CD1c-positive myeloid dendritic cell (primary cell): ENCODE results near the gene NOP16.

Source experiments
- DNase-seq: peaks from one replicate; pipeline ENCODE4 v3.0.0-alpha.2; 2016; ENCODE audit errors: extremely low spot score

NOP16 gene

GRCh38 chr5:176388444-176389134 is at the start of gene NOP16, which contains the start of gene HIGD2A:
NOP16 (minus strand) TSS chr5:176388598; CDS start chr5:176388539, 59 bp downstream.
HIGD2A (plus strand) TSS chr5:176388751; CDS start chr5:176388820, 69 bp downstream.
- peak; percentile 100 for DNase-seq

- DNase-seq, result no peak
These were observed 48.3 kb upstream of the NOP16 start for GRCh38 chr5:176436656-176437055.

- no peak for DNase-seq
These were observed 44.3 kb upstream of the NOP16 start for GRCh38 chr5:176432707-176433106.

- DNase-seq, result no peak
These were observed 41.6 kb upstream of the NOP16 start for GRCh38 chr5:176429972-176430371.

GRCh38 chr5:176427971-176428370 is 39.6 kb upstream of the NOP16 start:
- DNase-seq, result no peak

- no peak for DNase-seq
These were observed 38.5 kb upstream of the NOP16 start for GRCh38 chr5:176426876-176427275.

GRCh38 chr5:176425791-176426190 is 37.4 kb upstream of the NOP16 start:
- DNase-seq, result no peak

GRCh38 chr5:176425138-176425537 is 36.7 kb upstream of the NOP16 start:
- no peak for DNase-seq

GRCh38 chr5:176424181-176424580 is 35.8 kb upstream of the NOP16 start:
- DNase-seq, result no peak

GRCh38 chr5:176420972-176421544 is 32.7 kb upstream of the NOP16 start:
- DNase-seq, result no peak

- DNase-seq, result no peak
These were observed 31.7 kb upstream of the NOP16 start for GRCh38 chr5:176420086-176420485.

GRCh38 chr5:176418251-176418650 is 29.9 kb upstream of the NOP16 start:
- no peak for DNase-seq

- DNase-seq, result no peak
These were observed 28.6 kb upstream of the NOP16 start for GRCh38 chr5:176416965-176417364.

GRCh38 chr5:176415952-176416924 is 27.8 kb upstream of the NOP16 start, which contains the start of gene CLTB:
CLTB (minus strand) TSS chr5:176416539; CDS start chr5:176416363, 176 bp downstream.
- DNase-seq, result peak; percentile 97

- DNase-seq, result peak; percentile 12
These were observed 27.0 kb upstream of the NOP16 start for GRCh38 chr5:176415240-176415951.

- no peak for DNase-seq
These were observed 26.3 kb upstream of the NOP16 start for GRCh38 chr5:176414704-176415103.

- DNase-seq, result no peak
These were observed 25.4 kb upstream of the NOP16 start for GRCh38 chr5:176413709-176414191.

GRCh38 chr5:176413255-176413565 is 24.8 kb upstream of the NOP16 start:
- no peak for DNase-seq

GRCh38 chr5:176412517-176413254 is 24.3 kb upstream of the NOP16 start:
- DNase-seq, result no peak

- DNase-seq, result no peak
These were observed 22.2 kb upstream of the NOP16 start for GRCh38 chr5:176410486-176411180.
